ENCODE measurements around the gene AGPS. TPM values are rescaled to one million over a fixed set of nuclear protein-coding genes. Genes with fewer than 3 reads are reported as not detected.

Gene AGPS
- total and polyA plus RNA-seq, 2 of the 13 experiments (the other 11 are each of a cell fraction or from before 2014, with no cell fraction given): 39.4 to 99.0 TPM

DNA sequence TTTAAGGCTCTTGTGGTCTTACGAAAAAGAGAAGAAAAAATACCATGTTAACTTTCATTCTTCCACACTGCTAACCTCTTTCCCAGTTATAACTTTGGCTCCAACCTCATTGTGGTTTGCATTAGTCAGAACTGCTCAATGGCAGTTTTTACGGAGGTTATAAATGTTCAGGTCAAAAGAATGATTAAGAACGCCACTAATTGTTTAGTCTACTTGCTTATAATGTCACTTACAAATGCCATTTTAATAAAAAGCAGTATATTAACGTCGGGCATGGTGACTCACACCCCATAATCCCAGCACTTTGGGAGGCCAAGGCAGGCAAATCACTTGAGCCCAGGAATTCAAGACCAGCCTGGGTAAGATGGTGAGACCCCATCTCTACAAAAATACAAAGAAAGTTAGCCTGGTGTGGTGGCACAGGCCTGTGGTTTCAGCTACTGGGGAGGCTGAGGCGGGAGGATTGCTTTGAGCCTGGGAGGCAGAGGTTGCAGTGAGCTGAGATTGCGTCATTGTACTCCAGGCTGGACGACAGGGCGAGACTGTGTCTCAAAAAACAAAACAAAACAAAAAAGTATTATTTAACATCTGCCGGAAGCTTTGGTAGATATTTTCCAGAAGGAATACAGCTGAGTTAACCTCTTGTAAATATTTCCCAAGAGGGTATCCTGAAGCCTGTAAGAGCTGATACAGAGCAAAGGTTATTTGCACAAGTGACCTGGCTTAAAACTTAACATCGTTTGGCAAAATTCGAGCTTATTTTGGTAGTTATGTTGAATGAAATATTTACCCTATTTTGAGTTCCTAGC lies 5.1 kb downstream of the AGPS start (continued):
- TF ChIP-seq ZNF350 (CRISPR knock-in tag; IDR thresholded peaks at IDR 0.05; ENCODE audit: borderline replicate concordance, low read depth) (peak; percentile 94), DNMT3B (CRISPR knock-in tag; conservative IDR thresholded peaks at IDR 0.05) (no peak; the same call in 1 of the 2 replicates), GMEB2 (CRISPR knock-in tag; IDR thresholded peaks at IDR 0.05; ENCODE audit: low read depth) (no peak; the same call in 1 of the 2 replicates), ZBTB8A (CRISPR knock-in tag; IDR thresholded peaks at IDR 0.05; ENCODE audit: borderline replicate concordance, low read depth) (no peak; the same call in 1 of the 2 replicates), STAG1 (CRISPR knock-in tag; IDR thresholded peaks at IDR 0.05) (no peak; the same call in 1 of the 2 replicates), ZBTB38 (CRISPR knock-in tag; IDR thresholded peaks at IDR 0.05) (peak; percentile 72; the same call in 1 of the 2 replicates), TMF1 (CRISPR knock-in tag; IDR thresholded peaks at IDR 0.05; ENCODE audit: low read depth) (peak; percentile 52; the same call in 1 of the 2 replicates), ZBTB25 (CRISPR knock-in tag; IDR thresholded peaks at IDR 0.05) (peak; percentile 87), ZNF770 (CRISPR knock-in tag; IDR thresholded peaks at IDR 0.05) (peak; percentile 100), ZNF598 (CRISPR knock-in tag; IDR thresholded peaks at IDR 0.05; ENCODE audit: borderline replicate concordance) (peak; percentile 72), ZFP36L2 (CRISPR knock-in tag; IDR thresholded peaks at IDR 0.05) (no peak), NR2F1 (CRISPR knock-in tag; IDR thresholded peaks at IDR 0.05) (peak in 1 of 2 experiments; percentile 76; a peak in 3 of 4 replicates), EP300 (IDR thresholded peaks at IDR 0.05; ENCODE audit: low read depth in 2 of 2, low read length in 2 of 2) (peak in 1 of 2 experiments; percentile 98; a peak in 2 of 4 replicates), EP300 (CRISPR knock-in tag; IDR thresholded peaks at IDR 0.05; ENCODE audit: borderline replicate concordance) (peak; percentile 80), ZNF235 (CRISPR knock-in tag; IDR thresholded peaks at IDR 0.05; ENCODE audit: borderline replicate concordance) (no peak), NFYC (CRISPR knock-in tag; IDR thresholded peaks at IDR 0.05) (no peak)
- TF ChIP-seq, protein P1, sequence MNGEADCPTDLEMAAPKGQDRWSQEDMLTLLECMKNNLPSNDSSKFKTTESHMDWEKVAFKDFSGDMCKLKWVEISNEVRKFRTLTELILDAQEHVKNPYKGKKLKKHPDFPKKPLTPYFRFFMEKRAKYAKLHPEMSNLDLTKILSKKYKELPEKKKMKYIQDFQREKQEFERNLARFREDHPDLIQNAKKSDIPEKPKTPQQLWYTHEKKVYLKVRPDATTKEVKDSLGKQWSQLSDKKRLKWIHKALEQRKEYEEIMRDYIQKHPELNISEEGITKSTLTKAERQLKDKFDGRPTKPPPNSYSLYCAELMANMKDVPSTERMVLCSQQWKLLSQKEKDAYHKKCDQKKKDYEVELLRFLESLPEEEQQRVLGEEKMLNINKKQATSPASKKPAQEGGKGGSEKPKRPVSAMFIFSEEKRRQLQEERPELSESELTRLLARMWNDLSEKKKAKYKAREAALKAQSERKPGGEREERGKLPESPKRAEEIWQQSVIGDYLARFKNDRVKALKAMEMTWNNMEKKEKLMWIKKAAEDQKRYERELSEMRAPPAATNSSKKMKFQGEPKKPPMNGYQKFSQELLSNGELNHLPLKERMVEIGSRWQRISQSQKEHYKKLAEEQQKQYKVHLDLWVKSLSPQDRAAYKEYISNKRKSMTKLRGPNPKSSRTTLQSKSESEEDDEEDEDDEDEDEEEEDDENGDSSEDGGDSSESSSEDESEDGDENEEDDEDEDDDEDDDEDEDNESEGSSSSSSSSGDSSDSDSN (CRISPR knock-in tag; IDR thresholded peaks at IDR 0.05): 0 out of 2 replicates have a peak, but pooled peaks have one; percentile 26
- TF ChIP-seq, protein P2, sequence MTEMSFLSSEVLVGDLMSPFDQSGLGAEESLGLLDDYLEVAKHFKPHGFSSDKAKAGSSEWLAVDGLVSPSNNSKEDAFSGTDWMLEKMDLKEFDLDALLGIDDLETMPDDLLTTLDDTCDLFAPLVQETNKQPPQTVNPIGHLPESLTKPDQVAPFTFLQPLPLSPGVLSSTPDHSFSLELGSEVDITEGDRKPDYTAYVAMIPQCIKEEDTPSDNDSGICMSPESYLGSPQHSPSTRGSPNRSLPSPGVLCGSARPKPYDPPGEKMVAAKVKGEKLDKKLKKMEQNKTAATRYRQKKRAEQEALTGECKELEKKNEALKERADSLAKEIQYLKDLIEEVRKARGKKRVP (CRISPR knock-in tag; IDR thresholded peaks at IDR 0.05): peak; percentile 85 to 99
- TF ChIP-seq, protein P3, sequence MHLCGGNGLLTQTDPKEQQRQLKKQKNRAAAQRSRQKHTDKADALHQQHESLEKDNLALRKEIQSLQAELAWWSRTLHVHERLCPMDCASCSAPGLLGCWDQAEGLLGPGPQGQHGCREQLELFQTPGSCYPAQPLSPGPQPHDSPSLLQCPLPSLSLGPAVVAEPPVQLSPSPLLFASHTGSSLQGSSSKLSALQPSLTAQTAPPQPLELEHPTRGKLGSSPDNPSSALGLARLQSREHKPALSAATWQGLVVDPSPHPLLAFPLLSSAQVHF (CRISPR knock-in tag; IDR thresholded peaks at IDR 0.05): no peak
